ENCODE data around the gene SIAH3. TPM values are rescaled to one million over a fixed set of nuclear protein-coding genes. Genes with fewer than 3 reads are reported as not detected.

The SIAH3 gene
- total RNA-seq, 2 donors from 2014 or later: 0.06 TPM; not detected in 1

GRCh38 chr13:45826731-45827130 lies 24.8 kb downstream of the SIAH3 start:
- Histone ChIP-seq H3K27me3 (replicated peaks; ENCODE audit: insufficient read depth) (no peaks in the 10 kb centered on the region), H3K9me3 (no peaks in the 10 kb centered on the region), H3K36me3 (no peaks in the 10 kb centered on the region), H3K27ac (no peak overlapping the region), H3K4me3 (no peak overlapping the region), H3K4me1 (replicated peaks) (no peaks in the 10 kb centered on the region)
- TF ChIP-seq POLR2A (IDR thresholded peaks at IDR 0.05): no peak
- no peak for TF ChIP-seq CTCF (IDR thresholded peaks at IDR 0.05)
- no peak for TF ChIP-seq POLR2AphosphoS5 (IDR thresholded peaks at IDR 0.05)
- WGBS: 77% methylated on average over 5 of the region's 5 CpGs
- intact Hi-C loops (cut with DNase I): no loop called here
- DNase-seq (ENCODE audit: low spot score): no peak

GRCh38 chr13:45825387-45825650 lies 26.2 kb downstream of the SIAH3 start:
- no peaks in the 10 kb centered on the region for H3K27me3 ChIP-seq (replicated peaks; ENCODE audit: insufficient read depth)
- H3K4me1 ChIP-seq (replicated peaks): no peaks in the 10 kb centered on the region
- 91% methylated on average over 4 of the region's 4 CpGs for WGBS
- TF ChIP-seq POLR2A (IDR thresholded peaks at IDR 0.05): no peak
- TF ChIP-seq CTCF (IDR thresholded peaks at IDR 0.05): no peak
- no peak for TF ChIP-seq POLR2AphosphoS5 (IDR thresholded peaks at IDR 0.05)
- H3K36me3 ChIP-seq: no peaks in the 10 kb centered on the region
- intact Hi-C loops (cut with DNase I): no loop called here
- H3K4me3 ChIP-seq: no peak overlapping the region
- no peak for DNase-seq (ENCODE audit: low spot score)
- H3K9me3 ChIP-seq: no peaks in the 10 kb centered on the region
- H3K27ac ChIP-seq: no peak overlapping the region

- Histone ChIP-seq H3K27ac (no peak overlapping the region), H3K4me1 (replicated peaks) (no peaks in the 10 kb centered on the region), H3K4me3 (no peak overlapping the region), H3K9me3 (no peaks in the 10 kb centered on the region), H3K36me3 (no peaks in the 10 kb centered on the region), H3K27me3 (replicated peaks; ENCODE audit: insufficient read depth) (no peaks in the 10 kb centered on the region)
- TF ChIP-seq POLR2AphosphoS5 (IDR thresholded peaks at IDR 0.05): no peak
- TF ChIP-seq POLR2A (IDR thresholded peaks at IDR 0.05): no peak
- TF ChIP-seq CTCF (IDR thresholded peaks at IDR 0.05): no peak
- intact Hi-C loops (cut with DNase I): no loop called here
- no peak for DNase-seq (ENCODE audit: low spot score)
Measured at GRCh38 chr13:45823583-45823982, 28.0 kb downstream of the SIAH3 start.

- no peak for DNase-seq (ENCODE audit: low spot score)
- no peaks in the 10 kb centered on the region for H3K4me1 ChIP-seq (replicated peaks)
- no peak overlapping the region for H3K27ac ChIP-seq
- no peak for TF ChIP-seq POLR2A (IDR thresholded peaks at IDR 0.05)
- no peak for TF ChIP-seq POLR2AphosphoS5 (IDR thresholded peaks at IDR 0.05)
- no peak for TF ChIP-seq CTCF (IDR thresholded peaks at IDR 0.05)
- 83% methylated on average over 6 of the region's 6 CpGs for whole genome bisulfite sequencing
- no peaks in the 10 kb centered on the region for H3K27me3 ChIP-seq (replicated peaks; ENCODE audit: insufficient read depth)
- no peaks in the 10 kb centered on the region for H3K36me3 ChIP-seq
- no peak overlapping the region for H3K4me3 ChIP-seq
- H3K9me3 ChIP-seq: no peaks in the 10 kb centered on the region
- intact Hi-C loops (cut with DNase I): no loop called here
Measured at GRCh38 chr13:45821811-45822210, 29.7 kb downstream of the SIAH3 start.

GRCh38 chr13:45820106-45820838 lies 31.3 kb downstream of the SIAH3 start:
- H3K4me1 ChIP-seq (replicated peaks): no peaks in the 10 kb centered on the region
- intact Hi-C loops (cut with DNase I): no loop called here
- DNase-seq (ENCODE audit: low spot score): no peak
- no peaks in the 10 kb centered on the region for H3K36me3 ChIP-seq
- 92% methylated on average over 18 of the region's 18 CpGs for WGBS
- TF ChIP-seq POLR2AphosphoS5 (IDR thresholded peaks at IDR 0.05) (no peak), CTCF (IDR thresholded peaks at IDR 0.05) (no peak), POLR2A (IDR thresholded peaks at IDR 0.05) (no peak)
- H3K27ac ChIP-seq: no peak overlapping the region
- H3K9me3 ChIP-seq: no peaks in the 10 kb centered on the region
- H3K4me3 ChIP-seq: no peak overlapping the region
- no peaks in the 10 kb centered on the region for H3K27me3 ChIP-seq (replicated peaks; ENCODE audit: insufficient read depth)
